Duodenal mucosa (tissue), 2 donors: ENCODE measurements around the gene LMF1.
"Not testable (repeated sequence)": the region's sequence is repeated elsewhere in the genome, so short reads cannot be mapped to it uniquely, and the experiment has no call there.

Source experiments
- H3K27ac ChIP-seq: one replicate; pipeline ENCODE4 v1.7.0; 2013; ENCODE audit warnings: low read depth, low read length
- H3K27me3 ChIP-seq, 2 donors: one replicate each; pipeline ENCODE4 v1.7.0; 2013; ENCODE audit warnings: low read length in 2 of 2, control low read depth in 1 of 2; ENCODE audit not compliant: insufficient read depth in 2 of 2, control insufficient read depth in 1 of 2
- H3K36me3 ChIP-seq, 2 donors: one replicate each; pipeline ENCODE4 v1.7.0; 2013; ENCODE audit warnings: low read length in 2 of 2, control low read depth in 1 of 2; ENCODE audit not compliant: insufficient read depth in 2 of 2, control insufficient read depth in 1 of 2
- H3K4me1 ChIP-seq, 2 donors: one replicate each; pipeline ENCODE4 v1.7.0; 2013; ENCODE audit warnings: low read length in 2 of 2, control low read depth in 1 of 2; ENCODE audit not compliant: insufficient read depth in 2 of 2, control insufficient read depth in 1 of 2
- H3K4me3 ChIP-seq, 2 donors: one replicate each; pipeline ENCODE4 v1.7.0; 2013; ENCODE audit warnings: low read length in 2 of 2, low read depth in 1 of 2
- H3K9ac ChIP-seq, 2 donors: one replicate each; pipeline ENCODE4 v1.7.0; 2013; ENCODE audit warnings: low read length in 2 of 2, low read depth in 1 of 2
- H3K9me3 ChIP-seq, 2 donors: one replicate each; pipeline ENCODE4 v1.7.0; 2013; ENCODE audit warnings: low read length in 2 of 2, control low read depth in 1 of 2; ENCODE audit not compliant: control insufficient read depth in 1 of 2

LMF1 gene

GRCh38 chr16:886802-887731, 83.7 kb downstream of the LMF1 start:
- Histone ChIP-seq H3K27me3 (no peaks in the 10 kb centered on the region), H3K4me1 (no peaks in the 10 kb centered on the region), H3K9ac (no peak overlapping the region), H3K9me3 (peaks cover 11 to 14% of the 10 kb centered on the region in 2 donors), H3K4me3 (no peak overlapping the region), H3K36me3 (peaks cover 0 to 7% of the 10 kb centered on the region in 2 donors), H3K27ac (no peak overlapping the region)

- no peak overlapping the region for H3K27ac ChIP-seq
- H3K9ac ChIP-seq: no peak overlapping the region
- no peak overlapping the region for H3K4me3 ChIP-seq
- peaks cover 0 to 4% of the 10 kb centered on the region in 2 donors for H3K36me3 ChIP-seq
- no peaks in the 10 kb centered on the region for H3K27me3 ChIP-seq
- H3K4me1 ChIP-seq: no peaks in the 10 kb centered on the region
- H3K9me3 ChIP-seq: peaks cover 11 to 14% of the 10 kb centered on the region in 2 donors
Observed at GRCh38 chr16:886084-886543, 84.7 kb downstream of the LMF1 start.

- Histone ChIP-seq H3K27me3 (no peaks in the 10 kb centered on the region), H3K9ac (no peak overlapping the region), H3K4me3 (no peak overlapping the region), H3K4me1 (no peaks in the 10 kb centered on the region), H3K9me3 (peaks cover 11 to 14% of the 10 kb centered on the region in 2 donors), H3K36me3 (peaks cover 0 to 3% of the 10 kb centered on the region in 2 donors), H3K27ac (no peak overlapping the region)
Observed at GRCh38 chr16:885391-885790, 85.4 kb downstream of the LMF1 start.

- H3K27me3 ChIP-seq: no peaks in the 10 kb centered on the region
- no peak overlapping the region for H3K4me3 ChIP-seq
- H3K27ac ChIP-seq: no peak overlapping the region
- peaks cover 0 to 3% of the 10 kb centered on the region in 2 donors for H3K36me3 ChIP-seq
- H3K9me3 ChIP-seq: peaks cover 11 to 14% of the 10 kb centered on the region in 2 donors
- no peak overlapping the region for H3K9ac ChIP-seq
- no peaks in the 10 kb centered on the region for H3K4me1 ChIP-seq
Observed at GRCh38 chr16:884232-884631, 86.6 kb downstream of the LMF1 start.

GRCh38 chr16:883781-884180, 87.0 kb downstream of the LMF1 start:
- Histone ChIP-seq H3K27me3 (no peaks in the 10 kb centered on the region), H3K9me3 (peaks cover 11 to 14% of the 10 kb centered on the region in 2 donors), H3K27ac (no peak overlapping the region), H3K36me3 (peaks cover 0 to 3% of the 10 kb centered on the region in 2 donors), H3K4me1 (no peaks in the 10 kb centered on the region), H3K4me3 (no peak overlapping the region), H3K9ac (no peak overlapping the region)

GRCh38 chr16:883340-883739, 87.4 kb downstream of the LMF1 start:
- peaks cover 11 to 14% of the 10 kb centered on the region in 2 donors for H3K9me3 ChIP-seq
- H3K4me1 ChIP-seq: no peaks in the 10 kb centered on the region
- H3K27ac ChIP-seq: no peak overlapping the region
- H3K36me3 ChIP-seq: peaks cover 0 to 3% of the 10 kb centered on the region in 2 donors
- H3K9ac ChIP-seq: no peak overlapping the region
- H3K4me3 ChIP-seq: no peak overlapping the region
- no peaks in the 10 kb centered on the region for H3K27me3 ChIP-seq

GRCh38 chr16:882671-883070, 88.1 kb downstream of the LMF1 start:
- not testable (repeated sequence) for H3K4me1 ChIP-seq, H3K4me3 ChIP-seq, H3K27me3 ChIP-seq, H3K27ac ChIP-seq, H3K36me3 ChIP-seq, H3K9ac ChIP-seq
- H3K9me3 ChIP-seq: peaks cover 11 to 14% of the 10 kb centered on the region in 2 donors

GRCh38 chr16:882256-882655, 88.5 kb downstream of the LMF1 start:
- Histone ChIP-seq H3K4me1 (peaks cover 0 to 4% of the 10 kb centered on the region in 2 donors), H3K4me3 (no peak overlapping the region), H3K9ac (no peak overlapping the region), H3K27ac (no peak overlapping the region), H3K9me3 (peaks cover 11 to 14% of the 10 kb centered on the region in 2 donors), H3K27me3 (no peaks in the 10 kb centered on the region), H3K36me3 (peaks cover 0 to 3% of the 10 kb centered on the region in 2 donors)

GRCh38 chr16:881219-882097, 89.3 kb downstream of the LMF1 start:
- H3K4me3 ChIP-seq: no peak overlapping the region
- H3K4me1 ChIP-seq: peaks cover 0 to 4% of the 10 kb centered on the region in 2 donors
- no peak overlapping the region for H3K9ac ChIP-seq
- H3K27ac ChIP-seq: no peak overlapping the region
- H3K27me3 ChIP-seq: no peaks in the 10 kb centered on the region
- H3K9me3 ChIP-seq: peaks cover 11 to 14% of the 10 kb centered on the region in 2 donors
- H3K36me3 ChIP-seq: peaks cover 0 to 3% of the 10 kb centered on the region in 2 donors
